ENCODE measurements around the gene C1QB.
"Not testable (repeated sequence)": the region's sequence is repeated elsewhere in the genome, so short reads cannot be mapped to it uniquely, and the experiment has no call there.

The C1QB gene

DNA sequence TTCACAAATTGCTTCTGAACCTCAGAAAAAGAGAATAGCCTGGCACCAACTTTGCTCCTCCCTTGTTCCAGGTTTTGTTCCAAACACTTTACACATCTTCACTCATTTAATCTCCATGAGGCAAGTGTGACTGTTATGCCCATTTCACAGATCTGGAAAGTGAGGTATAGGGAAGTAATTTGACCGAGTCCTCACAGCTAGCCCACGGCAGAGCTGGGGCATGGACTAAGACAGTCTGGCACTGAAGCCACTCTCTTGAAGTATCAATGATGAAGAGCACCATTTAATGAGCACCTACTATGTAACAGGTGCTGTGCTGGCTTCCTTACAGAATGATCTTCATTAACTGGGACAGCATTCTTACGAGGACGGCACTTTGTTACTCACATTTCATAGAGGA is 19.0 kb downstream of the C1QB start:
- Histone ChIP-seq H3K9me3 (ENCODE audit: control insufficient read depth, insufficient read depth, low read length) (no peaks in the 10 kb centered on the region), H3K27me3 (ENCODE audit: control insufficient read depth, insufficient read depth, low read length) (no peaks in the 10 kb centered on the region), H3K4me3 (ENCODE audit: low read depth, low read length) (no peak overlapping the region), H3K9ac (ENCODE audit: low read depth, low read length) (no peak overlapping the region), H3K4me1 (ENCODE audit: control insufficient read depth, insufficient read depth, low read length) (no peaks in the 10 kb centered on the region), H3K36me3 (ENCODE audit: control insufficient read depth, insufficient read depth, low read length) (no peaks in the 10 kb centered on the region)

GRCh38 chr1:22673486-22674409 is 20.7 kb downstream of the C1QB start:
- H3K9ac ChIP-seq (ENCODE audit: low read depth, low read length), result no peak overlapping the region
- H3K4me1 ChIP-seq (ENCODE audit: control insufficient read depth, insufficient read depth, low read length), result peaks cover 5% of the 10 kb centered on the region
- no peaks in the 10 kb centered on the region for H3K9me3 ChIP-seq (ENCODE audit: control insufficient read depth, insufficient read depth, low read length)
- no peak overlapping the region for H3K4me3 ChIP-seq (ENCODE audit: low read depth, low read length)
- no peaks in the 10 kb centered on the region for H3K36me3 ChIP-seq (ENCODE audit: control insufficient read depth, insufficient read depth, low read length)
- no peaks in the 10 kb centered on the region for H3K27me3 ChIP-seq (ENCODE audit: control insufficient read depth, insufficient read depth, low read length)

DNA sequence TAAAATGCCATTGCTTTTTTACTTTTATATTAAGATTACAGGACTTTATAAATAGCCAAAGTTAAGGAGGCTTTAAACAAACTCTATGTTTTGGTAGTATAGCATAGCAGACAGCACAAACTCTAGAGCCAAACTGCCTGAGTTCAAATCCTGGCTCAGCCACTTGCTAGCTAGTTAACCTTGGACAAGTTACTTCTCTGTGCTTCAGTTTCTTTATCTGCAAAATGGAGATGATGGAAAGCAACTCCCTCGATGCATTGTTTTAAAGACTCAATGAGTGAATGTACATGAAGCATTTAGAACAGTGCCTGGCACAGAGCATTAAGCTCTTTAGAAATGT is 21.3 kb downstream of the C1QB start:
- H3K9me3 ChIP-seq (ENCODE audit: control insufficient read depth, insufficient read depth, low read length), result no peaks in the 10 kb centered on the region
- no peak overlapping the region for H3K9ac ChIP-seq (ENCODE audit: low read depth, low read length)
- no peak overlapping the region for H3K4me3 ChIP-seq (ENCODE audit: low read depth, low read length)
- H3K4me1 ChIP-seq (ENCODE audit: control insufficient read depth, insufficient read depth, low read length), result peaks cover 5% of the 10 kb centered on the region
- no peaks in the 10 kb centered on the region for H3K27me3 ChIP-seq (ENCODE audit: control insufficient read depth, insufficient read depth, low read length)
- H3K36me3 ChIP-seq (ENCODE audit: control insufficient read depth, insufficient read depth, low read length), result no peaks in the 10 kb centered on the region

- not testable (repeated sequence) for H3K36me3 ChIP-seq (ENCODE audit: control insufficient read depth, insufficient read depth, low read length); H3K9me3 ChIP-seq (ENCODE audit: control insufficient read depth, insufficient read depth, low read length); H3K9ac ChIP-seq (ENCODE audit: low read depth, low read length); H3K4me1 ChIP-seq (ENCODE audit: control insufficient read depth, insufficient read depth, low read length); H3K4me3 ChIP-seq (ENCODE audit: low read depth, low read length); H3K27me3 ChIP-seq (ENCODE audit: control insufficient read depth, insufficient read depth, low read length)
Observed at GRCh38 chr1:22676151-22676550, 23.1 kb downstream of the C1QB start.

DNA sequence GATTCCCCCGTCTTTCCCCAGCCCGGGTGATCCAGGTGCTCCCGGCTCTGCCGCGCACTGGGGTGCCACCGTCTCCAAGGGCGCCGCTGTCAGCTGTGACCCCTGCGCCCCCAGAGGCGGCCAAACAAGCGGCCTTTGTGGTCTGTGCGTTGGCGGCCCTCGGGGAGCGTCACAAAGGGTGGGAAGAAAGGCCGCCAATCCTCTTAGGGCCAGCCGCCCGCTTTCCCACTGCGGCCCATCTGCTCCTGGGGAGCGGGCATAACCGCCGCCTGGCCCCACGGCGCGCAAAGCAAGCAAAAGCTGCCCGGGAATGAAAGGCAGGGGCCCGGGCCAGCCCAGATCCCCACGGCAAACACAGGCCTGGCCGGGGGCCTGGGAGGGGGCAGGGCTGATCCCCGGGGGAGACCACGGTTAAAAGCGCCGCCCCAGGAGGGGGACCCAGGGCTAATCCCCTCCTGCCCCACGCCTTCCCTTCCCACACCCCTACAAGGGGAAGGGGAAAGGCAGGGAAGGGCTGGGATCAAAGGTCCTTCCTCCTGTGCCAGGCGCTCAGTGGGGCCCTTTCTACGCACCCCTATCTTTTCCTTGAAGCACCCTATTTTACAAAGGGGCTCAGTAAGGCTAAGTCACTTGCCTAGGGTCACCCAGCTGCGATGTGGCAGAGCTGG is 24.0 kb downstream of the C1QB start:
- Histone ChIP-seq H3K36me3 (ENCODE audit: control insufficient read depth, insufficient read depth, low read length) (no peaks in the 10 kb centered on the region), H3K4me3 (ENCODE audit: low read depth, low read length) (no peak overlapping the region), H3K9me3 (ENCODE audit: control insufficient read depth, insufficient read depth, low read length) (no peaks in the 10 kb centered on the region), H3K27me3 (ENCODE audit: control insufficient read depth, insufficient read depth, low read length) (no peaks in the 10 kb centered on the region), H3K9ac (ENCODE audit: low read depth, low read length) (no peak overlapping the region), H3K4me1 (ENCODE audit: control insufficient read depth, insufficient read depth, low read length) (peaks cover 5% of the 10 kb centered on the region)

GRCh38 chr1:22677931-22678896 is 25.2 kb downstream of the C1QB start:
- H3K4me3 ChIP-seq (ENCODE audit: low read depth, low read length), result no peak overlapping the region
- no peaks in the 10 kb centered on the region for H3K27me3 ChIP-seq (ENCODE audit: control insufficient read depth, insufficient read depth, low read length)
- H3K9me3 ChIP-seq (ENCODE audit: control insufficient read depth, insufficient read depth, low read length), result no peaks in the 10 kb centered on the region
- H3K36me3 ChIP-seq (ENCODE audit: control insufficient read depth, insufficient read depth, low read length), result no peaks in the 10 kb centered on the region
- no peak overlapping the region for H3K9ac ChIP-seq (ENCODE audit: low read depth, low read length)
- H3K4me1 ChIP-seq (ENCODE audit: control insufficient read depth, insufficient read depth, low read length), result peaks cover 5% of the 10 kb centered on the region

DNA sequence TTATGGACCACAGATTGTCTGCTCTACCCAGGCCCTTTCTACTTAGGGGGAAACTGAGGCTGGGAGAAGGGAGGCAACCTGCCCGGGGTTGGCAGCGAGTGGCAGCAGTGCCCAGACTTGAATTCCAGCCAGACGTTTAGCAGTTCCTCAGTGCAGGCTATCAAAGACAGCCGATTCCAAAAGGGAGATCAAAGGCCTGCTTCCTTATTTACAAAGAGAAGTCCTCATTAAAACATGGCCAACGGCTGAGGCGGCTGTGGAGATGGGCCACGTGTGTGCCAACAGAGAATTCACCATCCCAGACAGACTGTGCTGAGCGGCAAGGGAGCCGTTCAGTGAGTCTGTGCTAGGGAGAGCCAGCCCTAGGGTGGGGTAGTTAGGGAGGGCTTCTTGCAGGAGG is 27.7 kb downstream of the C1QB start:
- H3K9me3 ChIP-seq (ENCODE audit: control insufficient read depth, insufficient read depth, low read length), result no peaks in the 10 kb centered on the region
- no peak overlapping the region for H3K4me3 ChIP-seq (ENCODE audit: low read depth, low read length)
- H3K36me3 ChIP-seq (ENCODE audit: control insufficient read depth, insufficient read depth, low read length), result no peaks in the 10 kb centered on the region
- no peaks in the 10 kb centered on the region for H3K27me3 ChIP-seq (ENCODE audit: control insufficient read depth, insufficient read depth, low read length)
- H3K4me1 ChIP-seq (ENCODE audit: control insufficient read depth, insufficient read depth, low read length), result peaks cover 5% of the 10 kb centered on the region
- H3K9ac ChIP-seq (ENCODE audit: low read depth, low read length), result no peak overlapping the region

DNA sequence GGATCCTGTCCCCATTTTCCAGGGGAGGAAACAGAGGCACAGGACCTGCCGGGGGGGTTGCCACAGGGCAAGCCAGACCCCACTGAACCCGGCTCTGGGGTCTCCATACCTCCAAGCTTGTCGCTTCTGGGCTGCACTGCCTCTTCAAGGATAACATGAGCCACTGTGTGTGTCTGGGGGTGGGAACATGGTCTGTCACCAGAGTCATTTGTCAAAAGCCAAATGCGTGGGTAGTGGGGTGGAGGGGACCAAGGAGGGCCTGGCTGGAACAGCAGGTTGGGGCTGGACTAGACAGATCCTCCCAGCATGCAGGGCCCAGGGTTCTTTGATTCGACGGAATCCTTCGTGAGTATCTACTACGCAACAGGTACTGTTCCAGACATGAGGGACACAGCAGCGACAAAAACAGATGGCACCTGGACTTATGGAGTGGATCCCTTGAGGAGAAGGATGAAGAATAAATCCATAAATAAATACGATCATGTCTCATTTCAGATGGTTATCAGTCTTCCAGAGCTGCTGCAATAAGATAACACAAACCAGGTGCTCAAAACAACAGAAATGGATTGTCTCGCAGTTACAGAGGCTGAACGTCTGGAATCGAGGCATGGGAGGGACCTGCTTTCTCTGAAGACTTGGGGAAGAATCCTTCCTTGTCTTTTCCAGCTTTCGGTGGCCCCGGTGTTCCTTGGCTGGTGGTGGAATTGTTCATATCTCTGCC is 28.7 kb downstream of the C1QB start:
- Histone ChIP-seq H3K9me3 (ENCODE audit: control insufficient read depth, insufficient read depth, low read length) (no peaks in the 10 kb centered on the region), H3K9ac (ENCODE audit: low read depth, low read length) (no peak overlapping the region), H3K36me3 (ENCODE audit: control insufficient read depth, insufficient read depth, low read length) (no peaks in the 10 kb centered on the region), H3K27me3 (ENCODE audit: control insufficient read depth, insufficient read depth, low read length) (no peaks in the 10 kb centered on the region), H3K4me1 (ENCODE audit: control insufficient read depth, insufficient read depth, low read length) (peaks cover 5% of the 10 kb centered on the region), H3K4me3 (ENCODE audit: low read depth, low read length) (no peak overlapping the region)

DNA sequence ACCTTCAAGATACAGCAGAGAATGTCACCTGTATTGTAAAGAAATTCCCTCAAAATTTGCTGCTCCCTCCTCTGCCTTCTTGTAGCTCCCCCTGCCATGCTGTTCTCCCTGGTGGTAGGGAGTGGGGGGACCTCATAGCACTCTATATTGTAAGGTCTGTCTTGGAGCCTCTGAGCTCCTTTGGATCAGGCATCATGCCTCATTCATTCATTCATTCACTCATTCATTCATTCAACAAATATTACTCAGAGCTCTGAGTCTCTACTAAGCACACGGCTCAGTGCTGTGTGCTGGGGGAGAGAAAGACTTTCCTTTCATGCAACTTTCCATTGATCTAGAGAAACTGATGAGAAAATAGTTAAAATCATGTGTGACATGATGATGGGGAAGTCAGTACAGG is 30.5 kb downstream of the C1QB start:
- Histone ChIP-seq H3K9me3 (ENCODE audit: control insufficient read depth, insufficient read depth, low read length) (no peaks in the 10 kb centered on the region), H3K4me3 (ENCODE audit: low read depth, low read length) (no peak overlapping the region), H3K27me3 (ENCODE audit: control insufficient read depth, insufficient read depth, low read length) (no peaks in the 10 kb centered on the region), H3K4me1 (ENCODE audit: control insufficient read depth, insufficient read depth, low read length) (no peaks in the 10 kb centered on the region), H3K9ac (ENCODE audit: low read depth, low read length) (no peak overlapping the region), H3K36me3 (ENCODE audit: control insufficient read depth, insufficient read depth, low read length) (no peaks in the 10 kb centered on the region)

DNA sequence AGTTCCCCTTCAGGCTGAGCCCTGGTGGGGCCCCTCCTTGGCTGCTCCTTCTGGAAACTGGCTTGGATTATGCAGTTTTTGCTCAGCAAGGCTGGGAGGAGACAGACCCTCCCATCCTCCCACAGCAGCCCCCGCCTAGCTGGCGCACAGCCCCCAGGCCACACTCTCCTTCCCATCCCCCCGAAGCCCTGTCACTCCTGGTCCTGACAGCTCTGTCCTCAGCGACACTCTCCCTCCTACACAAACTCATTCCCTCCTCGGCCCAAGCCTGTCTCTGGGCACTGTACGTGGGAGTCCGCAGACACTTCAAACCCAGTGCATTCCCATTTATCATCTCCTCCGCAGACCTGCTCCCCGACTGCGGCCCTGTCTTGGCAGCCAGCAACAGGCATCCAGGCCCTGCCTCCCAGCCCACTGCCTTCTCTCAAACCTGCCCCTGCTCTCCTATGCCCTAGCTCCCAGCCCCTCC is 32.6 kb downstream of the C1QB start:
- Histone ChIP-seq H3K4me1 (ENCODE audit: control insufficient read depth, insufficient read depth, low read length) (no peaks in the 10 kb centered on the region), H3K4me3 (ENCODE audit: low read depth, low read length) (no peak overlapping the region), H3K9ac (ENCODE audit: low read depth, low read length) (no peak overlapping the region), H3K36me3 (ENCODE audit: control insufficient read depth, insufficient read depth, low read length) (no peaks in the 10 kb centered on the region), H3K9me3 (ENCODE audit: control insufficient read depth, insufficient read depth, low read length) (no peaks in the 10 kb centered on the region), H3K27me3 (ENCODE audit: control insufficient read depth, insufficient read depth, low read length) (no peaks in the 10 kb centered on the region)

GRCh38 chr1:22687191-22687590 is 34.2 kb downstream of the C1QB start:
- Histone ChIP-seq H3K4me1 (ENCODE audit: control insufficient read depth, insufficient read depth, low read length) (no peaks in the 10 kb centered on the region), H3K9me3 (ENCODE audit: control insufficient read depth, insufficient read depth, low read length) (no peaks in the 10 kb centered on the region), H3K9ac (ENCODE audit: low read depth, low read length) (no peak overlapping the region), H3K36me3 (ENCODE audit: control insufficient read depth, insufficient read depth, low read length) (no peaks in the 10 kb centered on the region), H3K27me3 (ENCODE audit: control insufficient read depth, insufficient read depth, low read length) (no peaks in the 10 kb centered on the region), H3K4me3 (ENCODE audit: low read depth, low read length) (no peak overlapping the region)
